Pons (tissue), 1 donor: Measurements from ENCODE around the gene MCCC2.
"Not testable (repeated sequence)": the region's sequence is repeated elsewhere in the genome, so short reads cannot be mapped to it uniquely, and the experiment has no call there.

Source experiments
- DNase-seq: peaks from one replicate; pipeline ENCODE4 v3.0.0-alpha.2; 2016; ENCODE audit warnings: low spot score

The MCCC2 gene

GRCh38 chr5:71662381-71662780 lies 75.2 kb downstream of the MCCC2 start:
- no peak for DNase-seq

- no peak for DNase-seq
Observed at GRCh38 chr5:71663191-71663969, 76.2 kb downstream of the MCCC2 start.

GRCh38 chr5:71664615-71665014 lies 77.5 kb downstream of the MCCC2 start:
- DNase-seq, result not testable (repeated sequence)

- no peak for DNase-seq
Observed at GRCh38 chr5:71666321-71666720, 79.2 kb downstream of the MCCC2 start.

- DNase-seq, result no peak
Observed at GRCh38 chr5:71677977-71678376, 90.8 kb downstream of the MCCC2 start.

- DNase-seq, result no peak
Observed at GRCh38 chr5:71679714-71680113, 92.6 kb downstream of the MCCC2 start.

GRCh38 chr5:71680510-71680909 lies 93.4 kb downstream of the MCCC2 start:
- DNase-seq, result no peak

- no peak for DNase-seq
Observed at GRCh38 chr5:71681296-71681695, 94.2 kb downstream of the MCCC2 start.

GRCh38 chr5:71684309-71684708 lies 97.2 kb downstream of the MCCC2 start:
- no peak for DNase-seq

- no peak for DNase-seq
Observed at GRCh38 chr5:71693828-71694427, 106.8 kb downstream of the MCCC2 start.

- DNase-seq, result no peak
Observed at GRCh38 chr5:71695071-71695470, 107.9 kb downstream of the MCCC2 start.

GRCh38 chr5:71695595-71695994 lies 108.5 kb downstream of the MCCC2 start:
- DNase-seq, result no peak

- DNase-seq, result no peak
Observed at GRCh38 chr5:71697967-71698366, 110.8 kb downstream of the MCCC2 start.

- DNase-seq, result no peak
Observed at GRCh38 chr5:71699233-71699632, 112.1 kb downstream of the MCCC2 start.

GRCh38 chr5:71699751-71700150 lies 112.6 kb downstream of the MCCC2 start:
- no peak for DNase-seq

- no peak for DNase-seq
Observed at GRCh38 chr5:71700803-71701202, 113.7 kb downstream of the MCCC2 start.

- no peak for DNase-seq
Observed at GRCh38 chr5:71701407-71701806, 114.3 kb downstream of the MCCC2 start.

GRCh38 chr5:71703941-71704340 lies 116.8 kb downstream of the MCCC2 start:
- no peak for DNase-seq

- DNase-seq, result no peak
Observed at GRCh38 chr5:71705421-71705820, 118.3 kb downstream of the MCCC2 start.

- no peak for DNase-seq
Observed at GRCh38 chr5:71706906-71707305, 119.8 kb downstream of the MCCC2 start.
